Right atrium auricular region (tissue), 2 donors: Measurements from ENCODE around the gene FBH1. TPM values are rescaled to one million over a fixed set of nuclear protein-coding genes. Genes with fewer than 3 reads are reported as not detected.
"Not testable (repeated sequence)": the region's sequence is repeated elsewhere in the genome, so short reads cannot be mapped to it uniquely, and the experiment has no call there.

Source experiments
- DNase-seq: peaks from one replicate; pipeline ENCODE4 v3.0.0-alpha.2; 2019; ENCODE audit warnings: low spot score
- H3K27ac ChIP-seq, 2 donors: fragments of 200-600 bp; sonication (generic); 1 replicate in 1 of 2; 2 replicates in 1 of 2; pipeline ENCODE4 v1.5.1; 2016 to 2019
- H3K27me3 ChIP-seq, 2 donors: fragments of 200-600 bp; sonication (generic); one replicate each; pipeline versions ENCODE4 v1.5.1 to v1.6.0; 2017 to 2019
- H3K36me3 ChIP-seq: fragments of 200-600 bp; sonication (generic); one replicate; pipeline ENCODE4 v1.5.1; 2016
- H3K4me1 ChIP-seq, 2 donors: fragments of 200-600 bp; sonication (generic); one replicate each; pipeline versions ENCODE4 v1.5.1 to v1.6.0; 2017 to 2019
- H3K4me3 ChIP-seq, 2 donors: fragments of 200-600 bp; sonication (generic); 1 replicate in 1 of 2; 2 replicates in 1 of 2; pipeline ENCODE4 v1.5.1; 2017 to 2019; ENCODE audit warnings: mild to moderate bottlenecking in 1 of 2, moderate library complexity in 1 of 2
- H3K9me3 ChIP-seq, 2 donors: fragments of 200-600 bp; sonication (generic); one replicate each; pipeline ENCODE4 v1.5.1; 2019
- total RNA-seq, 2 donors: library from RNA; depleted of rRNA; stranded (reverse); fragments of >200 nt; gene quantifications; one replicate each; pipeline ENCODE4 v1.1.0, GENCODE V29; 2016
- TF ChIP-seq, protein P1 (sequence below), 2 donors: fragments of 200-600 bp; sonication (generic); IDR thresholded peaks; one replicate each; pipeline ENCODE4 v1.5.1; 2019; ENCODE audit warnings: antibody characterized with exemption in 2 of 2

Gene FBH1
- total RNA-seq, 2 donors from 2014 or later: 68.7 to 93.4 TPM

DNA sequence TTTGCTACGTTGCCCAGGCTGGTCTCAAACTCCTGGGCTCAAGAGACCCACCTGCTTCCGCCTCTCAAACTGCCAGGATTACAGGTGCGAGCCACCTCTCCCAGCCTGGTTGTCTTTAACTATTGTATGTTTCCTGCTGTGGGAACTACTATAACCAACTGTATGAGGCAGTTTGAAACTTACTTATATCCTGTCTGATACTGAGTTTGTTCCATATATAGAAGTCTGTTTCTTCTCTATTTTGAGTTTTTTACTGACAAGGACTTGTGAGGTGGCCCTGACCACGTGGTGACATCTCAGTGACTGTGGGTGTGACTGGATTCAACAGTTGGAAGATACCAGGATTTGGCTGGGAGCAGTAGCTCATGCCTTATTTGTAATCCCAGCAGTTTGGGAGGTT lies 14.2 kb downstream of the FBH1 start:
- Histone ChIP-seq H3K9me3 (no peaks in the 10 kb centered on the region), H3K4me3 (no peak overlapping the region), H3K4me1 (peaks cover 0 to 48% of the 10 kb centered on the region in 2 donors), H3K36me3 (peaks cover 15% of the 10 kb centered on the region), H3K27me3 (no peaks in the 10 kb centered on the region), H3K27ac (peak overlapping the region; percentile 24 to 60)
- TF ChIP-seq, protein P1, sequence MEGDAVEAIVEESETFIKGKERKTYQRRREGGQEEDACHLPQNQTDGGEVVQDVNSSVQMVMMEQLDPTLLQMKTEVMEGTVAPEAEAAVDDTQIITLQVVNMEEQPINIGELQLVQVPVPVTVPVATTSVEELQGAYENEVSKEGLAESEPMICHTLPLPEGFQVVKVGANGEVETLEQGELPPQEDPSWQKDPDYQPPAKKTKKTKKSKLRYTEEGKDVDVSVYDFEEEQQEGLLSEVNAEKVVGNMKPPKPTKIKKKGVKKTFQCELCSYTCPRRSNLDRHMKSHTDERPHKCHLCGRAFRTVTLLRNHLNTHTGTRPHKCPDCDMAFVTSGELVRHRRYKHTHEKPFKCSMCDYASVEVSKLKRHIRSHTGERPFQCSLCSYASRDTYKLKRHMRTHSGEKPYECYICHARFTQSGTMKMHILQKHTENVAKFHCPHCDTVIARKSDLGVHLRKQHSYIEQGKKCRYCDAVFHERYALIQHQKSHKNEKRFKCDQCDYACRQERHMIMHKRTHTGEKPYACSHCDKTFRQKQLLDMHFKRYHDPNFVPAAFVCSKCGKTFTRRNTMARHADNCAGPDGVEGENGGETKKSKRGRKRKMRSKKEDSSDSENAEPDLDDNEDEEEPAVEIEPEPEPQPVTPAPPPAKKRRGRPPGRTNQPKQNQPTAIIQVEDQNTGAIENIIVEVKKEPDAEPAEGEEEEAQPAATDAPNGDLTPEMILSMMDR (IDR thresholded peaks at IDR 0.05): no peak
- DNase-seq: no peak

DNA sequence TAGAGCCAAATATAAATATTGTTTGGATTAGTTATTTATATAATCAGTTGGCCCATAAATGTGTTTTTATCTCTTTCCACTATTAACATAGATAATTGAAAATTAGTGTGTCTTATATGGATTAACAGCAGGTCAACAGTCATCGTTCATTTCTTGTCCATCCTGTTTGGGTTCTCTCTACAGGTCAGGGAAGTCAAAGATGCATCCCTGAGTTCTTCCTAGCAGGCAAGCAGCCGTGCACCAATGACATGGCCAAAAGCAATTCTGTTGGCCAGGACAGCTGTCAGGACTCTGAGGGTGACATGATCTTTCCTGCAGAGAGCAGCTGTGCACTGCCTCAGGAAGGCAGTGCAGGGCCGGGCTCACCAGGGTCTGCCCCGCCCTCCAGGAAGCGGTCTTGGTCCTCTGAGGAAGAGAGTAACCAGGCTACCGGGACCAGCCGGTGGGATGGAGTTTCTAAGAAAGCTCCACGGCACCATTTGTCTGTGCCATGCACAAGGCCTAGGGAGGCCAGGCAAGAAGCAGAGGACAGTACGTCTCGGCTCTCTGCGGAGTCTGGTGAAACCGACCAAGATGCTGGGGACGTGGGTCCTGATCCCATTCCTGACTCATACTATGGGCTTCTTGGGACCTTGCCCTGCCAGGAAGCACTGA lies 15.9 kb downstream of the FBH1 start:
- no peak for DNase-seq
- TF ChIP-seq, protein P1 (IDR thresholded peaks at IDR 0.05): no peak
- Histone ChIP-seq H3K27ac (no peak overlapping the region), H3K4me3 (no peak overlapping the region), H3K27me3 (no peaks in the 10 kb centered on the region), H3K4me1 (peaks cover 0 to 40% of the 10 kb centered on the region in 2 donors), H3K36me3 (peaks cover 33% of the 10 kb centered on the region), H3K9me3 (no peaks in the 10 kb centered on the region)

DNA sequence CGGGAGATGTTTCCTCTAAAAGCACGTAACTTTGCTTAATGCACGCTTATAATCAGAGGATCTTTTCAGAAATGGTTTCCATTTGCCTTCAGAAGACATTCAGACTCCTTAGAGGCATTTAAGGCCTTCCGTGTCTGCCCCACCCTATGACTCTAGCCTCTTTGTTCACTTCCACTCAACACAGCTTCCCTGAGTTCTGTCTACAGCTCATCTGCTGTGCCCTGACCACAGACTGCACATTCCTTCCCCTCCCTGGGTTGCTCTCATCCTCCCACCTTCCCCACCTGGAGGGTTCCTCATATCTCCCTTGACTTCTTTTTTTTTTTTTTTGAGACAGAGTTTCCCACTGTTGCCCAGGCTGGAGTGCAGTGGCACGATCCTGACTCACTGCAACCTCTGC lies 16.6 kb downstream of the FBH1 start:
- no peak for DNase-seq
- TF ChIP-seq, protein P1 (IDR thresholded peaks at IDR 0.05): no peak
- H3K36me3 ChIP-seq: peaks cover 40% of the 10 kb centered on the region
- H3K27ac ChIP-seq: no peak overlapping the region
- H3K9me3 ChIP-seq: no peaks in the 10 kb centered on the region
- no peak overlapping the region for H3K4me3 ChIP-seq
- no peaks in the 10 kb centered on the region for H3K27me3 ChIP-seq
- peaks cover 0 to 40% of the 10 kb centered on the region in 2 donors for H3K4me1 ChIP-seq

DNA sequence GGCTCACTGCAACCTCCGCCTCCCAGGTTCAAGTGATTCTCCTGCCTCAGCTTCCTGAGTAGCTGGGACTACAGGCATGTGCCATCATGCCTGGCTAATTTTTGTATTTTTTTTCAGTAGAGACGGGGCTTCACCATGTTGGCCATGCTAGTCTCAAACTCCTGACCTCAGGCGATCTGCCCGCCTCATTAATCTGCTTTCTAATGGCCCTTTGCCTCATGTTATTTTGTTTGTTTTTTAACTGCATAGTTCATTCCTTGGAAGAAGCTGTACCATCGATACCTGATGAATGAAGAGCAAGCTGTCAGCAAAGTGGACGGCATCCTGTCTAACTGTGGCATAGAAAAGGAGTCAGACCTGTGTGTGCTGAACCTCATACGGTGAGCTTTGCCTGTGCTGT lies 18.6 kb downstream of the FBH1 start:
- Histone ChIP-seq H3K36me3 (peaks cover 60% of the 10 kb centered on the region), H3K4me1 (peaks cover 0 to 26% of the 10 kb centered on the region in 2 donors)
- not testable (repeated sequence) for H3K9me3 ChIP-seq, H3K4me3 ChIP-seq, H3K27ac ChIP-seq, H3K27me3 ChIP-seq, DNase-seq

DNA sequence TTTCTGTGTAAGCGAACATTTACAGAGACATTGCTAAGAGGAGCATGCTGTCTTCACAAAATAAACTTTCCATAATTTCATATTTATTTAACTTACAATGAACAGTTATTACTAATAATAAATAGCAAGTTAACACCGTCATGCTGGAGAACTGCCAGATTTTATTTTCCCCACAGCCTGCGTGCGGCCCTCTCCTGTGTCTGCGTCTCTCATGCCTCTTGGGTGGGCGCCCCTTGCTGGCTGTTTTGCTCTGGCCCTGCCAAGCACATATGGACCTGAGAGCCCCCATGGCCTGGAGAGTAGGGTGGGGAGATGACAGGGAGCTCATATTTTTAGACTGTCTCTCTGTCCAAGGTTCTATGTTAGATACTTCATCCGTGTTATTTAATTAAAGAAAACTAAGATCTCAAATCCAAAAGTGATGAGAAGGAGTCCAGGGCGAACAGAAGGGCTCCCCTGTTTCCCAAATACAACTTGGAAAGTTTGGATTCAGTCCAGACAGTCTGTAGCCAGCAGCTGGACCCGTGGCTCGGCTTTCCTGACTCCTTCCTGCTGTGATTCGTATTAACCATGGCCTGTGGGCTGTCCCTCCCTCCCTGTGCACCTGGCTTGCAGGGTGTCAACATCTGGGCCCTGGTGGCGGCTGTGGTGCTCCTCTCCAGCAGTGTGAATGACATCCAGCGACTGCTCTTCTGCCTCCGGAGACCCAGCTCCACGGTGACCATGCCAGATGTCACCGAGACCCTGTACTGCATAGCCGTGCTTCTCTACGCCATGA lies 20.5 kb downstream of the FBH1 start:
- TF ChIP-seq, protein P1 (IDR thresholded peaks at IDR 0.05): no peak
- Histone ChIP-seq H3K4me1 (peaks cover 0 to 12% of the 10 kb centered on the region in 2 donors), H3K4me3 (no peak overlapping the region), H3K27ac (no peak overlapping the region), H3K9me3 (no peaks in the 10 kb centered on the region), H3K27me3 (no peaks in the 10 kb centered on the region), H3K36me3 (peaks cover 78% of the 10 kb centered on the region)
- no peak for DNase-seq

DNA sequence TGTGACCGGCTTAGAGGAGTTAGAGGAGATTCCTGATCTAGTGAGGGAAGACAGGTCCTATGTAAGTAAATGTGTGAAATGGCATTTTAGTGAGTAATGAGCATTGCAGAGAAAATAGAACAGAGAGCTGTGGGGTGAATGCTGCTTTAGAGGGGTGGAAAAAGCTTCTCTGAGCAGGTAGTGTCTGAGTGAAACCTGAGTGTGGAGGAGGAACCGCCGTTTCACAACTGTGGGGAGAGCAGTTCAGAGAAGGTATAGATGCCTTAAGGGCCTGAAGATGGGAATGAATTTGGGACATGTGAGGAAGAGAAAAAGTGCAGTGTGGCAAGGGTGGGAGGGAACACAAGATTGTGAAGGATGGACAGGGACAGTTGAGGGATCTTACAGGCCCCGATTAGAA lies 21.6 kb downstream of the FBH1 start:
- no peak overlapping the region for H3K27ac ChIP-seq
- DNase-seq: no peak
- peaks cover 0 to under 1% of the 10 kb centered on the region in 2 donors for H3K4me1 ChIP-seq
- H3K9me3 ChIP-seq: no peaks in the 10 kb centered on the region
- TF ChIP-seq, protein P1 (IDR thresholded peaks at IDR 0.05): no peak
- peaks cover 88% of the 10 kb centered on the region for H3K36me3 ChIP-seq
- H3K4me3 ChIP-seq: no peak overlapping the region
- no peaks in the 10 kb centered on the region for H3K27me3 ChIP-seq
